ENCODE measurements around the gene HRCT1.

- TF ChIP-seq POLR2A (IDR thresholded peaks at IDR 0.05; ENCODE audit: low read length) (no peak), GATA1 (IDR thresholded peaks at IDR 0.05; ENCODE audit: low read depth, low read length) (no peak)
These were observed 49.0 kb downstream of the HRCT1 start for GRCh38 chr9:35954942-35955546.

Measured in erythroblast (primary cell).